Keratinocyte (primary cell): ENCODE data around the gene TNS4. TPM values are rescaled to one million over a fixed set of nuclear protein-coding genes. Genes with fewer than 3 reads are reported as not detected.

Experiments
- DNase-seq: peaks from one replicate; pipeline ENCODE4 v3.0.0-alpha.2; 2011; ENCODE audit warnings: low read depth, missing footprints, low spot score
- FAIRE-seq: peaks from 2 replicates; lab custom pipeline; 2011; peaks lifted over from hg19 to GRCh38; lab: Jason Lieb, UNC
- H2AFZ ChIP-seq: 2 replicates; pipeline ENCODE4 v1.6.0; 2012; ENCODE audit warnings: low read length, control low read depth, inconsistent platforms; ENCODE audit not compliant: control insufficient read depth
- H3K27ac ChIP-seq: 2 replicates; pipeline ENCODE4 v1.5.1; 2011; ENCODE audit warnings: low read length; ENCODE audit not compliant: control insufficient read depth, insufficient read depth
- H3K27me3 ChIP-seq: 3 replicates; pipeline ENCODE4 v1.6.0; 2011; ENCODE audit warnings: low read length; ENCODE audit not compliant: control insufficient read depth, insufficient read depth; ENCODE audit errors: extremely low read depth
- H3K36me3 ChIP-seq, 2 experiments: 2 replicates in 1 of 2; 3 replicates in 1 of 2; pipeline ENCODE4 v1.5.1; 2011; ENCODE audit warnings: low read length in 2 of 2, mild to moderate bottlenecking in 1 of 2; ENCODE audit not compliant: control insufficient read depth in 2 of 2, insufficient read depth in 2 of 2; ENCODE audit errors: extremely low read depth in 1 of 2
- H3K4me1 ChIP-seq: 3 replicates; pipeline ENCODE4 v1.5.1; 2011; ENCODE audit warnings: low read length; ENCODE audit not compliant: control insufficient read depth, insufficient read depth; ENCODE audit errors: extremely low read depth
- H3K4me2 ChIP-seq: 3 replicates; pipeline ENCODE4 v1.6.0; 2011; ENCODE audit warnings: low read depth, low read length; ENCODE audit not compliant: control insufficient read depth, insufficient read depth; ENCODE audit errors: extremely low read depth
- H3K4me3 ChIP-seq, 3 experiments: fragments of 200-600 bp in 1 of 3; sonication (generic) in 1 of 3; 2 replicates in 2 of 3; 3 replicates in 1 of 3; pipeline ENCODE4 v1.5.1; 2011 to 2016; ENCODE audit warnings: low read length in 3 of 3, mild to moderate bottlenecking in 3 of 3, control low read depth in 2 of 3, inconsistent platforms in 1 of 3, low read depth in 1 of 3, mixed read lengths in 1 of 3, mixed run types in 1 of 3, moderate library complexity in 1 of 3; ENCODE audit not compliant: control insufficient read depth in 2 of 3, insufficient read depth in 2 of 3; ENCODE audit errors: extremely low read depth in 1 of 3
- H3K79me2 ChIP-seq: 2 replicates; pipeline ENCODE4 v1.6.0; 2012; ENCODE audit warnings: low read length; ENCODE audit not compliant: control insufficient read depth, insufficient read depth
- H3K9ac ChIP-seq: 3 replicates; pipeline ENCODE4 v1.6.0; 2011; ENCODE audit warnings: low read length; ENCODE audit not compliant: control insufficient read depth, insufficient read depth; ENCODE audit errors: extremely low read depth
- H3K9me1 ChIP-seq: 3 replicates; pipeline ENCODE4 v1.6.0; 2011; ENCODE audit warnings: low read length; ENCODE audit not compliant: control insufficient read depth, insufficient read depth; ENCODE audit errors: extremely low read depth
- H3K9me3 ChIP-seq: 2 replicates; pipeline ENCODE4 v1.5.1; 2012; ENCODE audit warnings: low read depth, low read length; ENCODE audit not compliant: control insufficient read depth
- H4K20me1 ChIP-seq: 3 replicates; pipeline ENCODE4 v1.6.0; 2011; ENCODE audit warnings: low read length; ENCODE audit not compliant: control insufficient read depth, insufficient read depth; ENCODE audit errors: extremely low read depth
- EZH2 ChIP-seq: IDR thresholded peaks from one replicate; pipeline ENCODE4 v1.6.1; 2012; ENCODE audit warnings: inconsistent platforms, mild to moderate bottlenecking, low read length, moderate library complexity
- dilution Hi-C: fragments of 300-500 bp; cut with MboI; formaldehyde crosslinking; loops from one replicate; pipeline ENCODE4 v1.7.0; 2020; ENCODE audit warnings: low sequenced_read_pairs; ENCODE audit not compliant: extremely low pct_ligation_motif_present
- polyA plus RNA-seq, 5 experiments: library from polyadenylated mRNA; depleted of rRNA in 3 of 5; stranded (reverse) in 3 of 5; stranded (forward) in 1 of 5; unstranded in 1 of 5; fragments of >200 nt; gene quantifications; 1 replicate in 1 of 5; 2 replicates in 3 of 5; 3 replicates in 1 of 5; pipeline versions ENCODE4 v1.2.1 to v1.2.3, GENCODE V29; 2011 to 2012; ENCODE audit warnings: missing spikeins in 2 of 5, low read depth in 1 of 5, low replicate concordance in 1 of 5
- TF ChIP-seq, protein P1 (sequence below), 3 experiments: IDR thresholded peaks in 1 of 3; conservative IDR thresholded peaks in 1 of 3; optimal IDR thresholded peaks in 1 of 3; 2 replicates in 2 of 3; 3 replicates in 1 of 3; pipeline versions ENCODE3 to v1.5.1; 2011; ENCODE audit warnings: low read length in 3 of 3, mild to moderate bottlenecking in 3 of 3, moderate library complexity in 2 of 3, control low read depth in 1 of 3, inconsistent platforms in 1 of 3; ENCODE audit not compliant: insufficient read depth in 2 of 3; ENCODE audit errors: extremely low read depth in 1 of 3

Gene TNS4
- polyA plus RNA-seq, 1 donor (not counting 4 experiments of a cell fraction or from before 2014, with no cell fraction given), result 160 TPM

DNA sequence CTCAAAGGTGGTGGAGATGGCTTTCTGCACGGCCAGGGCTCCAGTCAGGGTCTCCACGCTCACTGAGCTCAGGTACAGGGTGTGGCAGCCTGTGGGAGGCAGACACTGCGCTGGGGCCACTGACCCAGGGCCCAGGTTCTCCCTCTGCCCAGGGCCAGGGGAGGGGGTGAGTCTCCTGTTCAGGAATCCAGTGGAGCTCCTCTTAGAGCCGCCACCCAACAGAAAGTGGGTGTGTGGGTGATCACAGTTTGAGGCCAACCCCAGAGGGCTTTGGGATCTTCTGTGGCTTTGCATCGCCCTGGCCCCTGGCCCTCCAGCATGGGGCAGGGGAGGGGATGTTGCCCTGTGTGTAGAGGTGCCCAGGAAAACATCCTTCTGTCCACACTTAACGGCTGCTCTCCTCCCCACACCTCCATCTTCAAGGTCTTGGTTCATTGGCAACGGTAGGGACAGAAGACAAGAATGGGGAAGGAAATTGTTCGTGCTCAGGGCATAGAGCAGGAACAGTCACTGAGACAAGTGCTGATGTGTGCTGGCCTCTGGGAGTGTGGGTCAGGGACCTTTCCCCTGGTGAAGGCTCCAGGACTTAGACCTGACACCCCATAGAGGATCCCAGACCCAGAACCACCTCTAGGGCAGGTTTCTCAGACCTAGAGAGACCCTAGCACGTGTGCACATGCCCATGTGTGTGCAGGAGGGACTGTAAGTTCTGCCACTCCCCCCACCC, 21.5 kb downstream of the TNS4 start:
- Histone ChIP-seq H3K4me1 (peaks cover 27% of the 10 kb centered on the region), H3K27ac (peak overlapping the region; percentile 79), H3K4me3 (no peak overlapping the region), H3K9me3 (no peaks in the 10 kb centered on the region), H4K20me1 (peaks cover 76% of the 10 kb centered on the region), H3K4me2 (no peak overlapping the region), H3K9me1 (peaks cover 3% of the 10 kb centered on the region), H3K9ac (no peak overlapping the region), H3K27me3 (no peaks in the 10 kb centered on the region), H3K79me2 (no peaks in the 10 kb centered on the region), H2AFZ (no peak overlapping the region), H3K36me3 (peaks cover 46 to 78% of the 10 kb centered on the region in 2 experiments)
- dilution Hi-C loops, result no loop called here
- FAIRE-seq (no peak), DNase-seq (no peak)
- no peak for TF ChIP-seq EZH2
- TF ChIP-seq, protein P1, sequence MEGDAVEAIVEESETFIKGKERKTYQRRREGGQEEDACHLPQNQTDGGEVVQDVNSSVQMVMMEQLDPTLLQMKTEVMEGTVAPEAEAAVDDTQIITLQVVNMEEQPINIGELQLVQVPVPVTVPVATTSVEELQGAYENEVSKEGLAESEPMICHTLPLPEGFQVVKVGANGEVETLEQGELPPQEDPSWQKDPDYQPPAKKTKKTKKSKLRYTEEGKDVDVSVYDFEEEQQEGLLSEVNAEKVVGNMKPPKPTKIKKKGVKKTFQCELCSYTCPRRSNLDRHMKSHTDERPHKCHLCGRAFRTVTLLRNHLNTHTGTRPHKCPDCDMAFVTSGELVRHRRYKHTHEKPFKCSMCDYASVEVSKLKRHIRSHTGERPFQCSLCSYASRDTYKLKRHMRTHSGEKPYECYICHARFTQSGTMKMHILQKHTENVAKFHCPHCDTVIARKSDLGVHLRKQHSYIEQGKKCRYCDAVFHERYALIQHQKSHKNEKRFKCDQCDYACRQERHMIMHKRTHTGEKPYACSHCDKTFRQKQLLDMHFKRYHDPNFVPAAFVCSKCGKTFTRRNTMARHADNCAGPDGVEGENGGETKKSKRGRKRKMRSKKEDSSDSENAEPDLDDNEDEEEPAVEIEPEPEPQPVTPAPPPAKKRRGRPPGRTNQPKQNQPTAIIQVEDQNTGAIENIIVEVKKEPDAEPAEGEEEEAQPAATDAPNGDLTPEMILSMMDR (optimal IDR thresholded peaks at IDR 0.05 in 1 of 3, IDR thresholded peaks at IDR 0.05 in 1 of 3, conservative IDR thresholded peaks at IDR 0.05 in 1 of 3; ENCODE audit: extremely low read depth in 1 of 3, insufficient read depth in 2 of 3, low read length in 3 of 3), result no peak

DNA sequence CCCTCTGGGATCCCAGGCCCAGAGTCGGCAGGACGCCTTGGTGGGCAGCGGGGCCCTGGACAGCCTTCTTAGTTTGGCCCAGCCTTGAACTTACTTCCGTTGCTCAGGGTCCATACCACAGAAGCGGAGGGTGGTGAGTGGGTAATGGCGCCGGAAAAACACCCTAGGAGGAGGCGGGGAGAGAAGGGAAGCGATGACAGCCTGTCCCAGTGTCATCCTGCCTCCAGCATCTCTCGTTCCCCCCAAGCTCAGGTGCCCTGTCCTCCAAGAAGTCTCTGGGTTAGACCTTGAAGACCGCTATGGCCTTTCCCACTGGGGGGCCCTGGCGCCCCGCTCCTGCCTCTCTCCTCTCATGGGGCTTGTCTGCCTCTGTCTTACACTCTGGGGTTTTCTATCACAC, 22.9 kb downstream of the TNS4 start:
- H3K79me2 ChIP-seq, result no peaks in the 10 kb centered on the region
- peaks cover 2% of the 10 kb centered on the region for H3K9me1 ChIP-seq
- no peak overlapping the region for H3K27ac ChIP-seq
- no peaks in the 10 kb centered on the region for H3K9me3 ChIP-seq
- peaks cover 13% of the 10 kb centered on the region for H3K4me1 ChIP-seq
- no peak overlapping the region for H3K4me2 ChIP-seq
- H2AFZ ChIP-seq, result no peak overlapping the region
- no peak for DNase-seq
- peaks cover 39 to 64% of the 10 kb centered on the region in 2 experiments for H3K36me3 ChIP-seq
- peaks cover 74% of the 10 kb centered on the region for H4K20me1 ChIP-seq
- no peak for FAIRE-seq
- H3K4me3 ChIP-seq, result no peak overlapping the region
- dilution Hi-C loops, result no loop called here
- TF ChIP-seq, protein P1 (optimal IDR thresholded peaks at IDR 0.05 in 1 of 3, IDR thresholded peaks at IDR 0.05 in 1 of 3, conservative IDR thresholded peaks at IDR 0.05 in 1 of 3; ENCODE audit: extremely low read depth in 1 of 3, insufficient read depth in 2 of 3, low read length in 3 of 3), result no peak
- TF ChIP-seq EZH2, result no peak
- H3K27me3 ChIP-seq, result no peaks in the 10 kb centered on the region
- no peak overlapping the region for H3K9ac ChIP-seq
